ENCODE results near the gene KLHL29. TPM values are rescaled to one million over a fixed set of nuclear protein-coding genes. Genes with fewer than 3 reads are reported as not detected.
"Not testable (repeated sequence)": the region's sequence is repeated elsewhere in the genome, so short reads cannot be mapped to it uniquely, and the experiment has no call there.

KLHL29 gene
- total RNA-seq, 1 experiment from 2014 or later: 4.3 TPM

DNA sequence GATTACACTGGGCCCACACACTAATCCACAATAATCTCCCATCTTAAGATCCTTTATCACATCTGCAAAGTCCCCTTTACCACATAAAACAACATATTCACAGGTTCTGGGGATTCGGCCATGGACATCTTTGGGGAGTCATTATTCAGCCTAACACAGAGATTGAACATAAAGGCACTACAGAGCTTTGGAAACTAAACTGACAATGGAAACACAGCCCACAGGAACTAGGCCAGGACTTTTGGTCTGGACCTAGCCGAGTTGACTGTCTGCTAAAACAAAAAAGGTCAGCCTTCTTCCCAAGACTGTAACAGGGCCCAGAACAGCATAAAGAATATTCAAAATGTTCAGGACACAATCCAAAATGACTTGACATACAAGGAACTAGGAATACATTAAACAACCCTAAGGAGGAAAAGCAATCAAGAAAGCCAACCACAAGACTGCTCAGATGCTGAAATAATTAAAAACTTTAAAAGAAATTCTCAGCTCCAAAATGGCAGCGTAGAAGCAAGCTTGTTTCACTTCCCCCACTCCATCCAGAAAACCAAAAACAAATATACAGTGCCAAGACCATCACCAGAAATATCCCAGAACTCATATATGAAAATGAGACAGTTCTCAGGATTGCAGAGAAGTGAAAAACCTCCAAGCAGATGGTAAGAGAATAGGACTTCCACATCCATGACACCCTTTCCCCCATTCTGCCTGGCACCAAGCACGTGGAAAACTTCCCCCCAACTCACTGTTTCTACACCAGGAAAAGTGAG lies 334.1 kb downstream of the KLHL29 start:
- DNase-seq (ENCODE audit: extremely low read depth, low read depth): no peak

DNA sequence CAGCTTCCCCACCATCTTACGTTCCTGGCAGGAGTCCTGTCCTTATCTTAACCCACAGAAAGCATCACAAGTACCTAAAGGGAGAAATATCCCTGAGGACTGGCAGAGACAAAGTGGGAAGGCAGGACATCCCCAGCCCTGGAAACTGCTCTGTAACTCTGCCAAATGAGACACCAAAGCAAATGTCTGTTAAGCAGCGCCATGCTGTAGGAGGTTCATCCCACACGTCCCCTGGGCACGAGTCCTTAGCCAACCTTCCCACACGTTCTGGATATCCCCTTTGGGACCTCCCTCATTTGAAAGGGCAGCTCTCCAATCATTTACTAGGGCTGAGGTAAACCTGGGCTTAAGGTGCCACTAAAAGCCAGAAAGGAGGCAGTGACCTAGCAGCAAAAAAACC lies 334.7 kb downstream of the KLHL29 start:
- DNase-seq (ENCODE audit: extremely low read depth, low read depth): no peak

GRCh38 chr2:23720705-23721453 lies 335.9 kb downstream of the KLHL29 start:
- no peak for DNase-seq (ENCODE audit: extremely low read depth, low read depth)

DNA sequence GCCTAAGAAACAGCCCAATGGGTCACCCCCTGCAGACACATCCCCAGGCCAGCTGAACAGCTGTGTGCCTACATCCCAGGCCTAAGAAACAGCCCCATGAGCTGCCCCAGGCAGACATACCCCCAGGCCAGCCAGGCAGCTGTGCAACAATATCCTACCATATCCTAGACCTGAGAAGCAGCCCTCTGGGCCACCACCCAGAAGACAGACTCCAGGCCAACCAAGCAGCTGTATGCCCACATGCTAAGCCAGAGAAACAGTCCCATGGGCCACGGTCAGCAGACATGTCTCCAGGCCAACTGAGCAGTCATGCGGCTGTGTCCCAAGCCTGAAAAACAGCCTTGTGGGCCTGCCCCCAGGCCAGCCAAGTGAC lies 336.5 kb downstream of the KLHL29 start:
- DNase-seq (ENCODE audit: extremely low read depth, low read depth): no peak

- DNase-seq (ENCODE audit: extremely low read depth, low read depth): no peak
Observed at GRCh38 chr2:23722255-23722654, 337.3 kb downstream of the KLHL29 start.

GRCh38 chr2:23723029-23723428 lies 338.1 kb downstream of the KLHL29 start:
- DNase-seq (ENCODE audit: extremely low read depth, low read depth): not testable (repeated sequence)

GRCh38 chr2:23734416-23734815 lies 349.4 kb downstream of the KLHL29 start:
- DNase-seq (ENCODE audit: extremely low read depth, low read depth): no peak

DNA sequence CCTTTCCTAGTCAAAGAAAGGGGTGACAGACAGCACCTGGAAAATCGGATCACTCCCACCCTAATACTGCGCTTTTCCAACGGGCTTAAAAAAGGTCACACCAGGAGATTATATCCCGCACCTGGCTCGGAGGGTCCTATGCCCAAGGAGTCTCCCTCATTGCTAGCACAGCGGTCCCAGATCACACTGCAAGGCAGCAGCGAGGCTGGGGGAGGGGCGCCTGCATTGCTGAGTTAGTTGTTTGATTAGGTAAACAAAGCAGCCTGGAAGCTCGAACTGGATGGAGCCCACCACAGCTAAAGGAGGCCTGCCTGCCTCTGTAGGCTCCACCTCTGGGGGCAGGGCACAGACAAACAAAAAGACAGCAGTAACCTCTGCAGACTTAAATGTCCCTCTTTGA lies 351.8 kb downstream of the KLHL29 start:
- DNase-seq (ENCODE audit: extremely low read depth, low read depth): not testable (repeated sequence)

- no peak for DNase-seq (ENCODE audit: extremely low read depth, low read depth)
Observed at GRCh38 chr2:23745068-23745725, 360.2 kb downstream of the KLHL29 start.

DNA sequence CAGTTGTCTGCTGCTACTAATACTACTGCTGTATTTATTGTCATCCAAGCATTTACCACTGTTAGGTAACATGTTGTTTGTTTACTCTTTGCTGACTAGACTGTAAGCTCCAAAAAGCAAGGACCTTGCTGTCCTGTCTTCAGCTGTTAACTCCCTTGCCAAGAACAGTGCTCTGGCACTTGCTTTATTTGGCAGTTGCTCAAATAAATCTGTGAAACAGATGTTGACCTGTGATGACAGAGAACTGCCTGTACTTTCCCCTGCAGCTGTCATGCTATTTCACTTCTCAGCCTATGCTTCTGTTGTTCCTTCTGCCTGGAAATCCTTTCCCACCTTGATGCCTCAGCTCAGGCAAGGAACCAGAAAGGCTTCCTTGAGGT lies 360.7 kb downstream of the KLHL29 start:
- no peak for DNase-seq (ENCODE audit: extremely low read depth, low read depth)

GRCh38 chr2:23746141-23746863 lies 361.3 kb downstream of the KLHL29 start:
- DNase-seq (ENCODE audit: extremely low read depth, low read depth): no peak

DNA sequence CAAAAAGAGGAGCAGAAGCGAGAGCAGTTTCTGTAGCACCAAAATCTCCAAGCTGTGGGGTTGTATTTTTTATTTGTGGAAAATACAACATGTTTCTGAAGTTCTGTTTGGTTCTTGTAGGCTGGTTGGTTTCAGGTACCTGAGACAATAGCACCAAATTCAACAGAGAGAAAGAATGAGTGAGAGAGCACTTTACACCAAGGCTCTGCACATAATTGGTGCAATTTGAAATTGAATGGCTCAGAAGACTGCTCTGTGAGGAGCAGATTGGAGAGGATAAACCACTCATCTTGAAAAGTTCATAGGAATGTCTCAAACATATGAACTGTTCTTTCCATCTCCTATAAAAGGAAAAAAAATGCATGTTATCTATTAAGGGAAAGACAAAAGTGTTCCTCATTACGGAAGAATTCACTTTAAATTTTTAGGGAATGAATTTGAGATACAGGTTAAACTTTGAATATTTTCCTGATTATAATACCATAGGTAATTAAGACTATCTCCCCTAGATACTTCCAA lies 366.8 kb downstream of the KLHL29 start:
- no peak for DNase-seq (ENCODE audit: extremely low read depth, low read depth)

GRCh38 chr2:23753291-23754010 lies 368.5 kb downstream of the KLHL29 start:
- DNase-seq (ENCODE audit: extremely low read depth, low read depth): no peak

DNA sequence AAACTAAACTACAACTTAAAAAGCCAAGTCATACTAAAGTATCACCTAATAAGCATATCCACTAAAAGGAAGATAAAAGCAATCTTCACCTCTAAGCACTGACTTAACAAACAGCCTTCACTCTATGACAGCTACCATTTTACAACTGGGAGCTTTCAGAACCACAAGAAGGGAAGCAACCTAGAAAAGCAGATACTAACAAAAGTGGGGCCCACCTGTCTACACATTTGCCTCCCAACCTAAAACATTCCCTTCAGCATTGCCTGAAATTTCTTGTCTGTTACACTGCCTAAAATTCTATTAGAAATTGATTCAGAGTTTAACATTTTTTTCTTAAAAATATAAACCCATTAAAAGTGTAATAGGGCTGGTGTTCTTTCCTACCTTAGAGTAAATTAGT lies 370.0 kb downstream of the KLHL29 start:
- DNase-seq (ENCODE audit: extremely low read depth, low read depth): no peak

DNA sequence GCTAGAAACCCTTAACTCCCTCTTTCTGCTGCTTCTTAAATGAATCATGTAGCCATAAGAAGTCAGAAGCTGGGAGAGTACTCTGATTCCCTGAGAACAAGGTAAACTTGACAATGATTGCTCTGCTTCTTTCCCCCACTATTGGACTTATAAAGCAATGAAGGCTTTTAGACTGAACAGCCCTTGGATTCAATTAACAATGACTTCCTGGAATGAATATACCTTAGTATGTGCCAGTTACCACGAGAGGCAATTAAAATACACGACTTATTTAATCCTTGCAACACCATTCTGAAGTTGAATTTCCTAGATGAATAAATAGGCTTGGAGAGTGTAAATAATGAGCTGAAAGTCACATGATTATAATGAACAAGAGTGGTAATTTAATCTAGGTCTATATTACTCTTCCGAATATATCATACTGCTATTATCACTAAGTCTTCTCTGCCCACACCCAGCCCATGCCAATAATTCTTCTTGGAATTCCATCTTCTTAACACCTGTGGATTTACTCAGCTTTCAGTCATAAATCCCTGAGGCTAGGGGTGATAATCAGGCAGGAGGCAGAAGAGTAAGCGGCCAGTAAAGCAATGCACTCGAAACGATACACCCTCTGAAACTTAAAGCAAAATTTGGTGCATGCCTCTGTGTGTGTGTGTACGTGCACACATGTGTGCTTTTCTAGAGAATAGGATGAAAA lies 371.8 kb downstream of the KLHL29 start:
- DNase-seq (ENCODE audit: extremely low read depth, low read depth): no peak

DNA sequence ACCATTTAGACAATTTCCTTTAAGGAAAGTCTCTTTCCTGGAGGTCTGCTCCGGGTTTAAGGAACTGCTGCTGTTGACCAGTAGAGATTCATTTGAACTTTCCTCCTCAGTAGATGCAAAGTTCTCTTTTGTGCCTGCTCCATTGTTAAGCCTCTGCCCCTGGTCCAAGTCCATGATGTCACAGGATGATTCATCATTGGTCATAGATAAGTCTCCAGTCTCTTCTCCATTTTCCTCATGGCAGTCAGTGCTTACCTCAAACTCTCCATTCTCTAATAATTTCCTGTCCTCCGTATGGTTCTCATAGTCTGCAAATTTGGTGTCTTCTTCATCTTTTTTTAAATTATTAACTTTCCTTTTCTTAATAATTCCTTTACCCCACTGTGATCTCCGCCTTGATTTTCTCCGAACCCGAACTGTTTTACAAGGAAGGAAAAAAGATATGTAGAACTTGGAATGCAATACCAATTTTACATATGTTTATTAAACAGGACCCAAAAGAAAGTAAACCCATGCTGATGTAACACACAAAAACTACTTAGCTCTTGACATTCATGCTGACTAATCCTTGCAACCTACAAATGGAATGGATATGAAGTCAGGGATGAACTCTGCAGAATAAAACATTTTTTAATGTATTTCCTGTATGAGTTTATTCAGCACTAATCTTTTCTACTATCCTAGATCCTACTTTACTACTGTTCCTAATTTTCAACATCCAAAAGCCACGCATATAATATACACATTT lies 372.9 kb downstream of the KLHL29 start:
- DNase-seq (ENCODE audit: extremely low read depth, low read depth): peak; percentile 17
